IMR-90 (cell line): ENCODE data around the gene PLPP1. TPM values are rescaled to one million over a fixed set of nuclear protein-coding genes. Genes with fewer than 3 reads are reported as not detected.

ENCODE experiments used
- ATAC-seq: fragments of 200-7000 bp; cut with Tn5 transposase; 2 replicates; pipeline ENCODE4 v1.9.1; 2020; ENCODE audit warnings: low read depth, mild to moderate bottlenecking, moderate library complexity
- BruUV-seq: library from RNA; stranded (reverse); fragments of 400-500 nt; replicated peaks from 2 replicates; lab custom pipeline; 2021; lab: Mats Ljungman, UMichigan
- CTCF ChIA-PET: fragments of 300-600 bp; formaldehyde crosslinking; extraction: SDS; loops from one replicate; lab custom pipeline; 2021; ENCODE audit warnings: antibody characterized with exemption; lab: Yijun Ruan, JAX
- POLR2A ChIA-PET: fragments of 300-600 bp; sonication (Branson Sonifier 250); formaldehyde crosslinking; loops from one replicate; lab custom pipeline; 2022; ENCODE audit warnings: antibody characterized with exemption; ENCODE audit not compliant: unreplicated experiment; lab: Charles Lee
- DNase-seq: peaks from one replicate; pipeline ENCODE4 v3.0.0; 2013
- H2AFZ ChIP-seq: replicated peaks from 2 replicates; pipeline ENCODE3; 2013; ENCODE audit warnings: low read length, mild to moderate bottlenecking; ENCODE audit not compliant: poor library complexity
- H2AK5ac ChIP-seq: 2 replicates; pipeline ENCODE4 v1.6.1; 2013; ENCODE audit warnings: low read depth, low read length, inconsistent platforms
- H2AK9ac ChIP-seq: replicated peaks from 2 replicates; pipeline ENCODE3; 2013; ENCODE audit warnings: mild to moderate bottlenecking, low read depth, low read length, moderate library complexity; ENCODE audit not compliant: poor library complexity
- H2BK120ac ChIP-seq: 2 replicates; pipeline ENCODE4 v1.6.1; 2013; ENCODE audit warnings: low read depth, low read length, inconsistent platforms
- H2BK15ac ChIP-seq: 3 replicates; pipeline ENCODE4 v1.6.1; 2013; ENCODE audit warnings: low read depth, low read length, inconsistent platforms
- H2BK20ac ChIP-seq: 2 replicates; pipeline ENCODE4 v1.6.1; 2013; ENCODE audit warnings: low read depth, mild to moderate bottlenecking, inconsistent platforms, low read length, moderate library complexity
- H2BK5ac ChIP-seq: 2 replicates; pipeline ENCODE4 v1.6.1; 2013; ENCODE audit warnings: mild to moderate bottlenecking, low read depth, low read length, inconsistent platforms; ENCODE audit not compliant: poor library complexity, severe bottlenecking
- H3K14ac ChIP-seq: replicated peaks from 2 replicates; pipeline ENCODE4 v1.6.1; 2013; ENCODE audit warnings: low read depth, low read length, inconsistent platforms
- H3K18ac ChIP-seq: 2 replicates; pipeline ENCODE4 v1.6.1; 2013; ENCODE audit warnings: low read depth, low read length, control low read depth
- H3K23ac ChIP-seq: 2 replicates; pipeline ENCODE4 v1.6.1; 2013; ENCODE audit warnings: low read depth, low read length, inconsistent platforms
- H3K27ac ChIP-seq: 2 replicates; pipeline ENCODE4 v1.5.1; 2013; ENCODE audit warnings: mild to moderate bottlenecking, control low read depth, low read length; ENCODE audit not compliant: insufficient read depth
- H3K27me3 ChIP-seq: 2 replicates; pipeline ENCODE4 v1.6.1; 2013; ENCODE audit warnings: low read length; ENCODE audit not compliant: control insufficient read depth, insufficient read depth
- H3K36me3 ChIP-seq: 2 replicates; pipeline ENCODE4 v1.6.1; 2013; ENCODE audit warnings: low read length, mixed read lengths; ENCODE audit not compliant: control insufficient read depth, insufficient read depth
- H3K4ac ChIP-seq: 2 replicates; pipeline ENCODE4 v1.6.1; 2013; ENCODE audit warnings: low read depth, low read length, inconsistent platforms
- H3K4me1 ChIP-seq: 2 replicates; pipeline ENCODE4 v1.6.1; 2013; ENCODE audit warnings: low read length, mixed read lengths; ENCODE audit not compliant: control insufficient read depth, insufficient read depth
- H3K4me2 ChIP-seq: 2 replicates; pipeline ENCODE4 v1.6.1; 2013; ENCODE audit warnings: low read depth, mild to moderate bottlenecking, control low read depth, low read length, moderate library complexity
- H3K4me3 ChIP-seq: 2 replicates; pipeline ENCODE4 v1.5.1; 2013; ENCODE audit warnings: low read depth, mild to moderate bottlenecking, control low read depth, low read length, moderate library complexity; ENCODE audit not compliant: insufficient read depth
- H3K56ac ChIP-seq: 2 replicates; pipeline ENCODE4 v1.6.1; 2013; ENCODE audit warnings: low read length, inconsistent platforms; ENCODE audit not compliant: insufficient read depth; ENCODE audit errors: extremely low read depth
- H3K79me1 ChIP-seq, 2 experiments: 2 replicates each; pipeline ENCODE4 v1.6.1; 2013; ENCODE audit warnings: low read length in 2 of 2, inconsistent platforms in 1 of 2, low read depth in 1 of 2
- H3K9ac ChIP-seq: 2 replicates; pipeline ENCODE4 v1.6.1; 2013; ENCODE audit warnings: low read depth, low read length, control low read depth
- H3K9me1 ChIP-seq: 2 replicates; pipeline ENCODE4 v1.6.1; 2013; ENCODE audit warnings: low read length, inconsistent platforms; ENCODE audit not compliant: insufficient read depth
- H3K9me3 ChIP-seq: 2 replicates; pipeline ENCODE4 v1.6.1; 2013; ENCODE audit warnings: low read length; ENCODE audit not compliant: control insufficient read depth, insufficient read depth
- H4K20me1 ChIP-seq: 2 replicates; pipeline ENCODE4 v1.6.1; 2013; ENCODE audit warnings: low read length, inconsistent platforms; ENCODE audit not compliant: insufficient read depth
- H4K5ac ChIP-seq: 2 replicates; pipeline ENCODE4 v1.6.1; 2013; ENCODE audit warnings: mild to moderate bottlenecking, low read depth, low read length, control low read depth
- H4K8ac ChIP-seq, 2 experiments: 2 replicates each; pipeline ENCODE4 v1.6.1; 2013; ENCODE audit warnings: low read depth in 2 of 2, low read length in 2 of 2, control low read depth in 1 of 2, inconsistent platforms in 1 of 2
- H4K91ac ChIP-seq: 2 replicates; pipeline ENCODE4 v1.6.1; 2013; ENCODE audit warnings: low read depth, low read length, inconsistent platforms; ENCODE audit not compliant: insufficient read depth
- BHLHE40 ChIP-seq: fragments of 150-350 bp; IDR thresholded peaks from 2 replicates; pipeline ENCODE4 v1.6.1; 2016; ENCODE audit warnings: mild to moderate bottlenecking, low read depth, low read length
- CEBPB ChIP-seq: IDR thresholded peaks from 2 replicates; pipeline ENCODE4 v1.6.1; 2012; ENCODE audit warnings: low read depth, low read length, improper control_type of control experiment
- ELK1 ChIP-seq: fragments of 150-350 bp; IDR thresholded peaks from 2 replicates; pipeline ENCODE4 v1.6.1; 2016; ENCODE audit warnings: low read depth, mild to moderate bottlenecking, low read length, moderate library complexity, borderline replicate concordance
- FOS ChIP-seq: fragments of 150-350 bp; IDR thresholded peaks from 2 replicates; pipeline ENCODE4 v1.6.1; 2016; ENCODE audit warnings: low read depth, low read length
- MAZ ChIP-seq: IDR thresholded peaks from 2 replicates; pipeline ENCODE4 v1.6.1; 2012; ENCODE audit warnings: low read depth, mild to moderate bottlenecking, low read length, improper control_type of control experiment, moderate library complexity, borderline replicate concordance
- MXI1 ChIP-seq: IDR thresholded peaks from 2 replicates; pipeline ENCODE4 v1.6.1; 2012; ENCODE audit warnings: low read depth, mild to moderate bottlenecking, low read length, moderate library complexity, borderline replicate concordance
- NFE2L2 ChIP-seq: fragments of 150-350 bp; IDR thresholded peaks from 2 replicates; pipeline ENCODE4 v1.6.1; 2016; ENCODE audit warnings: low read depth, mild to moderate bottlenecking, low read length
- RCOR1 ChIP-seq: IDR thresholded peaks from 2 replicates; pipeline ENCODE4 v1.6.1; 2012; ENCODE audit warnings: mild to moderate bottlenecking, low read length, improper control_type of control experiment; ENCODE audit not compliant: insufficient replicate concordance
- SMC3 ChIP-seq: fragments of 150-350 bp; IDR thresholded peaks from 2 replicates; pipeline ENCODE4 v1.6.1; 2016; ENCODE audit warnings: low read depth, mild to moderate bottlenecking, antibody characterized with exemption, low read length, moderate library complexity
- USF2 ChIP-seq: fragments of 150-350 bp; IDR thresholded peaks from 2 replicates; pipeline ENCODE4 v1.6.1; 2017; ENCODE audit warnings: mild to moderate bottlenecking, antibody characterized with exemption, low read length, low read depth
- whole genome bisulfite sequencing, 2 experiments: methylation state at CpG; one replicate each; pipeline versions ENCODE4 v1.1.5 to v1.1.7; 2013; ENCODE audit warnings: missing lambda C conversion rate in 2 of 2; ENCODE audit not compliant: insufficient read length in 1 of 2; ENCODE audit errors: extremely low coverage in 2 of 2; 5-methylcytosine and 5-hydroxymethylcytosine counted together
- dilution Hi-C: fragments of 300-500 bp; cut with HindIII; formaldehyde crosslinking; loops from one replicate; pipeline ENCODE4 v1.14.3; 2018; ENCODE audit warnings: low sequenced_read_pairs; ENCODE audit not compliant: unreplicated experiment
- in situ Hi-C: fragments of 300-500 bp; cut with MboI; formaldehyde crosslinking; loops from 3 replicates; pipeline ENCODE4 v1.14.3; 2019; ENCODE audit warnings: low sequenced_read_pairs, inconsistent platforms, mixed read lengths
- intact Hi-C: fragments of 100-400 bp; cut with micrococcal nuclease; formaldehyde crosslinking; loops from 2 replicates; pipeline ENCODE4 v1.10.0; 2022
- polyA plus RNA-seq, 3 experiments: library from polyadenylated mRNA; depleted of rRNA; stranded (reverse); fragments of >200 nt; gene quantifications; 2 replicates each; pipeline ENCODE4 v1.2.3, GENCODE V29; 2012; ENCODE audit warnings: low replicate concordance in 1 of 3
- total RNA-seq: library from RNA; depleted of rRNA; stranded (reverse); fragments of >200 nt; gene quantifications from 2 replicates; pipeline ENCODE4 v1.2.3, GENCODE V29; 2012

The PLPP1 gene
- total and polyA plus RNA-seq, 2 of the 4 experiments (the other 2 are of a cell fraction), result 19.2 to 21.3 TPM

GRCh38 chr5:55580042-55580441 lies 45.3 kb upstream of the PLPP1 start:
- H3K4ac ChIP-seq, result no peak overlapping the region
- H2BK120ac ChIP-seq, result no peak overlapping the region
- H4K20me1 ChIP-seq, result no peaks in the 10 kb centered on the region
- H3K4me2 ChIP-seq, result no peak overlapping the region
- dilution Hi-C loops, result no loop called here
- H3K23ac ChIP-seq, result no peak overlapping the region; the same call in 1 of the 2 replicates
- in situ Hi-C loops, result no loop called here
- H3K9me3 ChIP-seq, result no peaks in the 10 kb centered on the region
- H3K18ac ChIP-seq, result no peak overlapping the region
- no peak overlapping the region for H2BK20ac ChIP-seq
- no peak overlapping the region for H2AK5ac ChIP-seq
- H3K27me3 ChIP-seq, result no peaks in the 10 kb centered on the region; the same call in 1 of the 2 replicates
- TF ChIP-seq NFE2L2, result no peak
- no peak for TF ChIP-seq ELK1
- TF ChIP-seq USF2, result no peak
- TF ChIP-seq SMC3, result no peak
- TF ChIP-seq MAZ, result no peak
- no peak for TF ChIP-seq MXI1
- no peak for TF ChIP-seq BHLHE40
- no peak for TF ChIP-seq FOS
- TF ChIP-seq RCOR1, result no peak
- no peak for TF ChIP-seq CEBPB
- no peak overlapping the region for H4K91ac ChIP-seq
- H4K8ac ChIP-seq, result no peak overlapping the region
- ChIA-PET CTCF (interaction anchor here (0.7 kb wide), 1 partner anchor 185 kb away, joined by 3 read pairs; no protein-coding TSS in a partner anchor), POLR2A (no interaction called here)
- BruUV-seq, result no TSS peak
- no peak overlapping the region for H3K56ac ChIP-seq
- no peak overlapping the region for H3K14ac ChIP-seq
- no CpG with 5 or more reads among the region's 6 CpGs for WGBS, 2 experiments
- H2AFZ ChIP-seq, result no peak overlapping the region
- H2BK5ac ChIP-seq, result no peak overlapping the region
- no peak overlapping the region for H2BK15ac ChIP-seq
- ATAC-seq, result no peak
- H4K5ac ChIP-seq, result no peak overlapping the region
- H3K4me3 ChIP-seq, result no peak overlapping the region
- H3K4me1 ChIP-seq, result peaks cover 10% of the 10 kb centered on the region; the same call in 1 of the 2 replicates
- 0 out of 2 replicates have a peak, but pooled peaks cover under 1% of the 10 kb centered on the region for H3K9me1 ChIP-seq
- H3K36me3 ChIP-seq, result no peaks in the 10 kb centered on the region
- intact Hi-C loops, result no loop called here
- H2AK9ac ChIP-seq, result no peak overlapping the region
- no peak overlapping the region for H3K27ac ChIP-seq
- H3K79me1 ChIP-seq, result no peaks in the 10 kb centered on the region
- no peak for DNase-seq
- no peak overlapping the region for H3K9ac ChIP-seq
